Hepatocyte (in vitro differentiated cells): Measurements from ENCODE around the gene CTRL. TPM values are rescaled to one million over a fixed set of nuclear protein-coding genes. Genes with fewer than 3 reads are reported as not detected.

Source experiments
- DNase-seq: peaks from one replicate; pipeline ENCODE4 v3.0.0-alpha.2; 2016; ENCODE audit warnings: low spot score
- H2AFZ ChIP-seq: fragments of 200-600 bp; sonication (generic); 2 replicates; pipeline ENCODE4 v1.6.0; 2016; ENCODE audit warnings: antibody characterized with exemption, mild to moderate bottlenecking
- H3K27ac ChIP-seq: fragments of 200-600 bp; sonication (generic); 2 replicates; pipeline ENCODE4 v1.5.1; 2016; ENCODE audit warnings: mild to moderate bottlenecking
- H3K27me3 ChIP-seq: fragments of 200-600 bp; sonication (generic); 2 replicates; pipeline ENCODE4 v1.6.1; 2016
- H3K36me3 ChIP-seq: fragments of 200-600 bp; sonication (generic); replicated peaks from 2 replicates; pipeline ENCODE4 v1.5.1; 2016; ENCODE audit warnings: low read depth; ENCODE audit not compliant: insufficient read depth
- H3K4me1 ChIP-seq: fragments of 200-600 bp; sonication (generic); 2 replicates; pipeline ENCODE4 v1.5.1; 2016; ENCODE audit warnings: mild to moderate bottlenecking, moderate library complexity; ENCODE audit not compliant: insufficient read depth
- H3K4me2 ChIP-seq: fragments of 200-600 bp; sonication (generic); 2 replicates; pipeline ENCODE4 v1.6.0; 2016
- H3K4me3 ChIP-seq: fragments of 200-600 bp; sonication (generic); 2 replicates; pipeline ENCODE4 v1.5.1; 2016; ENCODE audit warnings: mild to moderate bottlenecking
- H3K79me2 ChIP-seq: fragments of 200-600 bp; sonication (generic); 2 replicates; pipeline ENCODE4 v1.6.0; 2017; ENCODE audit warnings: mild to moderate bottlenecking
- H3K9me2 ChIP-seq: fragments of 200-600 bp; sonication (generic); replicated peaks from 2 replicates; pipeline ENCODE4 v1.6.0; 2017; ENCODE audit warnings: mild to moderate bottlenecking; ENCODE audit not compliant: insufficient read depth
- H3K9me3 ChIP-seq: fragments of 200-600 bp; sonication (generic); 2 replicates; pipeline ENCODE4 v1.5.1; 2016; ENCODE audit warnings: low read depth, mild to moderate bottlenecking
- H4K20me1 ChIP-seq: fragments of 200-600 bp; sonication (generic); 2 replicates; pipeline ENCODE4 v1.6.0; 2016; ENCODE audit warnings: mild to moderate bottlenecking; ENCODE audit not compliant: insufficient read depth, poor library complexity, severe bottlenecking
- EZH2 ChIP-seq: fragments of 200-600 bp; sonication (generic); IDR thresholded peaks from 2 replicates; pipeline ENCODE4 v1.6.1; 2016; ENCODE audit warnings: antibody characterized with exemption, mild to moderate bottlenecking, borderline replicate concordance
- EZH2phosphoT487 ChIP-seq: fragments of 200-600 bp; sonication (generic); IDR thresholded peaks from one replicate; pipeline ENCODE4 v1.6.1; 2018; ENCODE audit warnings: antibody characterized with exemption, mild to moderate bottlenecking, low read depth, moderate library complexity; ENCODE audit not compliant: unreplicated experiment, severe bottlenecking
- WGBS: methylation state at CpG from one replicate; pipeline ENCODE4 v1.1.6; 2016; ENCODE audit warnings: low lambda C conversion rate; ENCODE audit errors: missing lambda C conversion rate; 5-methylcytosine and 5-hydroxymethylcytosine counted together
- polyA plus RNA-seq: library from polyadenylated mRNA; unstranded; fragments of >200 nt; fragmentation: Nextera tagmentation; extraction: Ambion mirVana; gene quantifications from 2 replicates; pipeline ENCODE4 v1.2.1, GENCODE V29; 2016
- total RNA-seq: library from RNA; depleted of rRNA; stranded (reverse); fragments of >200 nt; gene quantifications from 2 replicates; pipeline ENCODE4 v1.2.3, GENCODE V29; 2014
- TF ChIP-seq, protein P1 (sequence below): fragments of 200-600 bp; sonication (generic); IDR thresholded peaks from 2 replicates; pipeline ENCODE4 v1.5.1; 2016; ENCODE audit warnings: antibody characterized with exemption, mild to moderate bottlenecking; ENCODE audit not compliant: poor library complexity

The CTRL gene
- total and polyA plus RNA-seq, 2 experiments from 2014 or later, result 0.63 to 12.5 TPM

DNA sequence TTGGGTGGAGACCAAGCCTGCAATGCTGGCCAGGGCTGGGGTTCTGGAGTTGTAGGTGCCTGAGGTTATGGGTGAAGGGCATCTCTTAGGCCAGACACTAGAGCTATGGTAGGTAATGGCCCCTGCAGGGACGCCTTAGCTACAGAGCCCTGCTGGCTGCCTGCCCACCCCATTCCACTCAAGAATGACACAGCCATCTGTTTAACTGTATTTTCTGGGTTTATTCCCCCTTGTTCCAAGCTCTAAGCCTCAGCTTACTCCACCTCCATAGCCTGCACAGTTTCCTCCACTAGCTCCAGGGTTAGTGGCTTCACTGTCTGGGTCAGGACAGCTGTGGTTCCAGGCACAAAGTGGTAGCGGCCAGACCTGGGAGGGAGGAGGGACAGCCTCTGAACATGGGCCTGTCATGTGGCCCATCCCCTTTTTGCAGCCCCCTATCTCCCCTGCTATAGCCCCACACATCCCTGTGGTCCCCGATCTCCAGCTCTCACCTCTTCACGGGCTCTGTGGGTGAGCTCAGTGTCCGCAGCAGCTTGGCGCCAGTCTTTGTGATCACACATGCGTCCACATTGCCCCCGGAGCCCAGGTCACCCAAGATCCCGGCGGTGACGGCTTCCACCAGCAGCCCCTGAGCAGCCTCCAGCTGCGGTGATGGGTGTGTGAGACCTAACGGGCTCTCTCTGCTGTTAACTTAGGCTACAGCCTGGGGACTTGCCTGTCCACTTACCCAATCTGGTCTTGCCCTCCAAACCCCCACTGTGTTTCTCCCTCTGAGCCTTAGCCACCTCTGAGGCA lies 2.8 kb upstream of the CTRL start:
- Histone ChIP-seq H3K27ac (no peak overlapping the region), H3K9me3 (no peaks in the 10 kb centered on the region), H3K4me3 (peak overlapping the region; percentile 8), H3K36me3 (no peaks in the 10 kb centered on the region), H2AFZ (no peak overlapping the region), H3K79me2 (peaks cover 18% of the 10 kb centered on the region), H3K4me2 (peak overlapping the region; percentile 86), H3K9me2 (no peaks in the 10 kb centered on the region), H3K4me1 (peaks cover 8% of the 10 kb centered on the region), H3K27me3 (no peaks in the 10 kb centered on the region), H4K20me1 (no peaks in the 10 kb centered on the region)
- DNase-seq, result no peak
- no peak for TF ChIP-seq EZH2phosphoT487
- TF ChIP-seq, protein P1, sequence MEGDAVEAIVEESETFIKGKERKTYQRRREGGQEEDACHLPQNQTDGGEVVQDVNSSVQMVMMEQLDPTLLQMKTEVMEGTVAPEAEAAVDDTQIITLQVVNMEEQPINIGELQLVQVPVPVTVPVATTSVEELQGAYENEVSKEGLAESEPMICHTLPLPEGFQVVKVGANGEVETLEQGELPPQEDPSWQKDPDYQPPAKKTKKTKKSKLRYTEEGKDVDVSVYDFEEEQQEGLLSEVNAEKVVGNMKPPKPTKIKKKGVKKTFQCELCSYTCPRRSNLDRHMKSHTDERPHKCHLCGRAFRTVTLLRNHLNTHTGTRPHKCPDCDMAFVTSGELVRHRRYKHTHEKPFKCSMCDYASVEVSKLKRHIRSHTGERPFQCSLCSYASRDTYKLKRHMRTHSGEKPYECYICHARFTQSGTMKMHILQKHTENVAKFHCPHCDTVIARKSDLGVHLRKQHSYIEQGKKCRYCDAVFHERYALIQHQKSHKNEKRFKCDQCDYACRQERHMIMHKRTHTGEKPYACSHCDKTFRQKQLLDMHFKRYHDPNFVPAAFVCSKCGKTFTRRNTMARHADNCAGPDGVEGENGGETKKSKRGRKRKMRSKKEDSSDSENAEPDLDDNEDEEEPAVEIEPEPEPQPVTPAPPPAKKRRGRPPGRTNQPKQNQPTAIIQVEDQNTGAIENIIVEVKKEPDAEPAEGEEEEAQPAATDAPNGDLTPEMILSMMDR, result no peak
- no peak for TF ChIP-seq EZH2
- WGBS, result 63% methylated on average over 13 of the region's 13 CpGs

DNA sequence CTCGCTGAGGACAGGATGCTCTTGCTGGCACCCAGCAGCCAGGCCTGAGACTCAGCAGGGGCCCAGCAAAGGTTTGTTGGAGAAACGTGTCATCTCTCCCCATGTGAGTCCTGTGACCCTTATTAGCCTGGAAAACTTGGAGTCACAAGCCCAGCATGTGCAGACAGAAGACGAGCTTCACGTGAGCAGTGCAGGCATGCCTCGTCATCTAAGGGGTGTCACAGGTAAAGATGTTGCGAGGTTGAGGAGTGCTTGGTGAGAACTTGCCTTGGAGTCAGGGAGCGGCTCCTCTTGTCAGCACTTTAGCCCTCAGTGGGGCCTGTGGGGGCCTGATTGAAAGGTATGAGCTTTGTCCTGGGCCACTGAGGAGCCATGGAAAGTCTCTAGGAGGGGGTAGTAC lies 2.1 kb upstream of the CTRL start:
- Histone ChIP-seq H3K4me1 (peaks cover 8% of the 10 kb centered on the region), H3K4me3 (no peak overlapping the region), H4K20me1 (no peaks in the 10 kb centered on the region), H3K27me3 (no peaks in the 10 kb centered on the region), H3K36me3 (no peaks in the 10 kb centered on the region), H3K79me2 (peaks cover 11% of the 10 kb centered on the region), H3K4me2 (no peak overlapping the region), H3K9me2 (no peaks in the 10 kb centered on the region), H3K9me3 (no peaks in the 10 kb centered on the region), H3K27ac (no peak overlapping the region), H2AFZ (no peak overlapping the region)
- WGBS, result 93% methylated on average over 7 of the region's 7 CpGs
- DNase-seq, result no peak
- TF ChIP-seq EZH2 (no peak), EZH2phosphoT487 (no peak)
- TF ChIP-seq, protein P1, result no peak

DNA sequence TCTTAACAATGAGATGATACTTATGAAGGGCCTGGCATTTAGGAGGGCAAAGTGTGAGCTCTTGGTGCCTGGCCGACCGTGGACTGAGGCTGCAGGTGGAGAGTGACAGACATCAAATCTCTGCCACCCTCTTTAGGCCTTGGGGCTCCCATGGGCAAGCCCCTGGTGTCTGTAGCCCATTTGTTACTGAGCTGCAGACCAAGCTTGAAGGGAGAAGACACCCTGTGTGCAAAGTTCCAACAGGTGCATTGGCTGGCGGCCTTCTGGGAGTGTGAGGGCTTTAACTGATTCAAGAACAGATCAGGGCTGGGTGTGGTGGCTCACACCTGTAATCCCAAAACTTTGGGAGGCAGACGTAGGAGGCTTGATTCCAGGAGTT lies 789 bp upstream of the CTRL start:
- WGBS, result 99% methylated on average over 4 of the region's 4 CpGs
- Histone ChIP-seq H2AFZ (no peak overlapping the region), H3K9me2 (no peaks in the 10 kb centered on the region), H3K4me2 (no peak overlapping the region), H3K27ac (no peak overlapping the region), H4K20me1 (no peaks in the 10 kb centered on the region), H3K27me3 (no peaks in the 10 kb centered on the region), H3K36me3 (no peaks in the 10 kb centered on the region), H3K4me1 (peaks cover 6% of the 10 kb centered on the region), H3K79me2 (peaks cover 4% of the 10 kb centered on the region), H3K9me3 (no peaks in the 10 kb centered on the region), H3K4me3 (no peak overlapping the region)
- DNase-seq, result no peak
- TF ChIP-seq, protein P1, result no peak
- no peak for TF ChIP-seq EZH2phosphoT487
- TF ChIP-seq EZH2, result no peak
